A673 (cell line): ENCODE data around the gene OVCH1. TPM values are rescaled to one million over a fixed set of nuclear protein-coding genes. Genes with fewer than 3 reads are reported as not detected.
"Not testable (repeated sequence)": the region's sequence is repeated elsewhere in the genome, so short reads cannot be mapped to it uniquely, and the experiment has no call there.

Experiments
- BruUV-seq: library from RNA; stranded (reverse); fragments of 400-500 nt; replicated peaks from 2 replicates; lab custom pipeline; 2021; lab: Mats Ljungman, UMichigan
- CTCF ChIA-PET: fragments of 300-600 bp; sonication (Branson Sonifier 250); formaldehyde crosslinking; loops from one replicate; lab custom pipeline; 2022; ENCODE audit warnings: antibody characterized with exemption; lab: Charles Lee
- POLR2A ChIA-PET: fragments of 300-600 bp; sonication (Branson Sonifier 250); formaldehyde crosslinking; loops from one replicate; lab custom pipeline; 2022; ENCODE audit warnings: antibody characterized with exemption; ENCODE audit not compliant: low non-redundant PET; lab: Charles Lee
- DNase-seq: peaks from one replicate; pipeline ENCODE4 v3.0.0-alpha.2; 2015; ENCODE audit warnings: low spot score
- H3K27ac ChIP-seq: fragments of 200-600 bp; sonication (generic); 2 replicates; pipeline ENCODE4 v1.5.1; 2016; ENCODE audit warnings: mixed run types, low read depth, mild to moderate bottlenecking, mixed read lengths, antibody characterized with exemption, low read length; ENCODE audit not compliant: poor library complexity, severe bottlenecking
- H3K27me3 ChIP-seq: fragments of 200-600 bp; sonication (generic); replicated peaks from 2 replicates; pipeline ENCODE4 v1.6.1; 2017; ENCODE audit warnings: mixed run types, low read depth, mild to moderate bottlenecking, mixed read lengths, antibody characterized with exemption, low read length; ENCODE audit not compliant: insufficient read depth, poor library complexity
- H3K36me3 ChIP-seq: fragments of 200-600 bp; sonication (generic); 2 replicates; pipeline ENCODE4 v1.6.1; 2016; ENCODE audit warnings: mixed run types, mild to moderate bottlenecking, mixed read lengths, antibody characterized with exemption, low read length; ENCODE audit not compliant: insufficient read depth, poor library complexity, severe bottlenecking
- H3K4me1 ChIP-seq: fragments of 200-600 bp; sonication (generic); 2 replicates; pipeline ENCODE4 v1.6.1; 2017; ENCODE audit warnings: mixed run types, mild to moderate bottlenecking, mixed read lengths, antibody characterized with exemption, low read length; ENCODE audit not compliant: insufficient read depth, poor library complexity, severe bottlenecking
- H3K4me3 ChIP-seq: fragments of 200-600 bp; sonication (generic); 2 replicates; pipeline ENCODE4 v1.5.1; 2016; ENCODE audit warnings: low read depth, mixed run types, mild to moderate bottlenecking, mixed read lengths, low read length; ENCODE audit not compliant: poor library complexity, severe bottlenecking
- H3K9me3 ChIP-seq: fragments of 200-600 bp; sonication (generic); 2 replicates; pipeline ENCODE4 v1.6.1; 2016; ENCODE audit warnings: mixed run types, low read depth, mild to moderate bottlenecking, mixed read lengths, antibody characterized with exemption, low read length; ENCODE audit not compliant: poor library complexity, severe bottlenecking
- EZH2 ChIP-seq: fragments of 200-600 bp; sonication (generic); IDR thresholded peaks from 2 replicates; pipeline ENCODE4 v1.6.1; 2017; ENCODE audit warnings: borderline replicate concordance, low read depth, mild to moderate bottlenecking, mixed read lengths, antibody characterized with exemption, low read length; ENCODE audit not compliant: poor library complexity, severe bottlenecking
- intact Hi-C: fragments of 100-400 bp; cut with micrococcal nuclease; formaldehyde crosslinking; loops from one replicate; pipeline ENCODE4 v1.10.0; 2022; ENCODE audit not compliant: unreplicated experiment
- total RNA-seq: library from RNA; stranded (reverse); gene quantifications from 2 replicates; pipeline ENCODE4 v1.2.3, GENCODE V29; 2021
- TF ChIP-seq, protein P1 (sequence below): fragments of 300-800, 200-600 bp; sonication (generic); conservative IDR thresholded peaks from 2 replicates; pipeline ENCODE4 v1.5.1; 2017; ENCODE audit warnings: low read depth, mild to moderate bottlenecking, antibody characterized with exemption, low read length, moderate library complexity, mixed read lengths

OVCH1 gene
- total RNA-seq, 1 experiment from 2014 or later, result 0.09 TPM

DNA sequence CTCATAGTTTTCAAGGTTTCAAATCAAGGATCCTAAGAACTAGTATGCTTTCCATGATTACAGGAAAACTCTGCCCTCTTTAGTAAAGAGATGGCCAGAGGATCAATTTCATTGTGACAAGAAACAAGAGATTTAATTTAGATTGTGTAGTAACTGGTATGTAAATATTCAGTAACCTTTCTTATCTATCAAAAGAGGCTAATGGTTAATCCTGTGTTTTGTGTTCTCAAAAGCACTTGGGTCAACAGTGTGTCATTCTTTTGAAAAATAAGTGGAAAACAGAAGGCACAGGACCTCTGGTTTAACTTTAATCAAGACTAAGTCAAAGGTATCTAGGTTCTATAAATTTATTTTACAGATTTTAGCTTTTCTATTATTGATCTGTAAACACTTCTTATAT, 59.9 kb downstream of the OVCH1 start:
- H3K36me3 ChIP-seq, result no peaks in the 10 kb centered on the region
- no TSS peak for BruUV-seq
- no peak overlapping the region for H3K4me3 ChIP-seq
- CTCF ChIA-PET, result no interaction called here
- H3K27me3 ChIP-seq, result no peaks in the 10 kb centered on the region
- POLR2A ChIA-PET, result no interaction called here
- H3K4me1 ChIP-seq, result no peaks in the 10 kb centered on the region
- DNase-seq, result no peak
- TF ChIP-seq EZH2, result no peak
- TF ChIP-seq, protein P1, sequence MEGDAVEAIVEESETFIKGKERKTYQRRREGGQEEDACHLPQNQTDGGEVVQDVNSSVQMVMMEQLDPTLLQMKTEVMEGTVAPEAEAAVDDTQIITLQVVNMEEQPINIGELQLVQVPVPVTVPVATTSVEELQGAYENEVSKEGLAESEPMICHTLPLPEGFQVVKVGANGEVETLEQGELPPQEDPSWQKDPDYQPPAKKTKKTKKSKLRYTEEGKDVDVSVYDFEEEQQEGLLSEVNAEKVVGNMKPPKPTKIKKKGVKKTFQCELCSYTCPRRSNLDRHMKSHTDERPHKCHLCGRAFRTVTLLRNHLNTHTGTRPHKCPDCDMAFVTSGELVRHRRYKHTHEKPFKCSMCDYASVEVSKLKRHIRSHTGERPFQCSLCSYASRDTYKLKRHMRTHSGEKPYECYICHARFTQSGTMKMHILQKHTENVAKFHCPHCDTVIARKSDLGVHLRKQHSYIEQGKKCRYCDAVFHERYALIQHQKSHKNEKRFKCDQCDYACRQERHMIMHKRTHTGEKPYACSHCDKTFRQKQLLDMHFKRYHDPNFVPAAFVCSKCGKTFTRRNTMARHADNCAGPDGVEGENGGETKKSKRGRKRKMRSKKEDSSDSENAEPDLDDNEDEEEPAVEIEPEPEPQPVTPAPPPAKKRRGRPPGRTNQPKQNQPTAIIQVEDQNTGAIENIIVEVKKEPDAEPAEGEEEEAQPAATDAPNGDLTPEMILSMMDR, result no peak
- intact Hi-C loops, result no loop called here
- no peak overlapping the region for H3K27ac ChIP-seq
- H3K9me3 ChIP-seq, result no peaks in the 10 kb centered on the region

DNA sequence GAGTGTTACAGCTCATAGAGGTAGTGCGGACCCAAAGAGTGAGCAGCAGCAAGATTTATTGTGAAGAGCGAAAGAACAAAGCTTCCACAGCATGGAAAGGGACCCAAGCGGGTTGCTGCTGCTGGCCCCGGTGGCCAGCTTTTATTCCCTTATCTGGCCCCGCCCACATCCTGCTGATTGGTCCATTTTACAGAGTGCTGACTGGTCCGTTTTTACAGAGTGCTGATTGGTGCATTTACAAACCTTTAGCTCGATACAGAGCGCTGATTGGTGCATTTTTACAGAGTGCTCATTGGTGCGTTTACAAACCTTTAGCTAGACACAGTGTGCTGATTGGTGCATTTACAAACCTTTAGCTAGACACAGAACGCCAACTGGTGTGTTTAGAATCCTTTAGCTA, 60.7 kb downstream of the OVCH1 start:
- intact Hi-C loops, CTCF ChIA-PET, H3K36me3 ChIP-seq, DNase-seq, BruUV-seq, H3K27ac ChIP-seq, H3K4me1 ChIP-seq, H3K4me3 ChIP-seq, H3K9me3 ChIP-seq, H3K27me3 ChIP-seq, POLR2A ChIA-PET: not testable (repeated sequence)

DNA sequence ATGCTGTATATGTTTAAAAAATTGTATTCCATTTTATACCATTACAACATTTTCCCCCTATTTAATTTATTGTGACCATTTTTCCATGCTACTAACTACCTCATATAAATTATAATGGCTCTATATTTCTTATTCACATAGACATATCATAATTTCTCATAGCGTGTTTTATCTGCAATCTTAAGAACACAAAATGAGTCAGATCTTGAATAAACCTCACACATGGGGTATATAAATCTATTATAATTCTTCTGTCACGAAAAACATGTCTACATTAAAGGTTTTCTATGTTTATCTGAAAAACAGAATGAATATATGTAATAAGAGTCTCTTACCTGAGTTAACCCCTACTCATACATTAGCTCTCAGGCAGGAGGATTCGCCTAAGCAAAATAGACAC, 66.0 kb downstream of the OVCH1 start:
- no peak for TF ChIP-seq EZH2
- TF ChIP-seq, protein P1, result no peak
- H3K4me1 ChIP-seq, result no peaks in the 10 kb centered on the region

DNA sequence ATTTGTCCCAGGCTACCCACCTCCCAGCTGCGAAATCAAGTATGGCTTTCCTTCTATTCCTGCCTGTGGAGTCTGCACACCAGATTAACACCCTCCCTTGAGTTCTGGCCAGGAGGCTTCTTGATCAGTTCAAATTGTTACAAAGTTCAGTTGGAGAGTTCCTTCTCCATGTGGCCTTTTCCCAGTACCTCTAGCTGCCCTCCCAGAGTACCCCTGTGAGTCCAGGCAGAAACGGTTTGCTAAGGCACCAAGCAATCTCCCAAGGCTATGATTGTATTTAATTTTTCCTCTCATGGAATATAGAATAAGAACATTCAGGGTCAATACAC, 66.8 kb downstream of the OVCH1 start:
- Histone ChIP-seq H3K4me1 (no peaks in the 10 kb centered on the region), H3K4me3 (no peak overlapping the region), H3K9me3 (no peaks in the 10 kb centered on the region), H3K27me3 (no peaks in the 10 kb centered on the region), H3K27ac (no peak overlapping the region), H3K36me3 (no peaks in the 10 kb centered on the region)
- POLR2A ChIA-PET, result no interaction called here
- CTCF ChIA-PET, result no interaction called here
- intact Hi-C loops, result no loop called here
- DNase-seq, result no peak
- no peak for TF ChIP-seq EZH2
- TF ChIP-seq, protein P1, result no peak
- BruUV-seq, result no TSS peak

More for the DNA sequence above, 66.0 kb downstream of the OVCH1 start:
- BruUV-seq, result no TSS peak
- POLR2A ChIA-PET, result no interaction called here
- H3K27ac ChIP-seq, result no peak overlapping the region
- H3K27me3 ChIP-seq, result no peaks in the 10 kb centered on the region
- intact Hi-C loops, result no loop called here
- CTCF ChIA-PET, result no interaction called here
- H3K9me3 ChIP-seq, result no peaks in the 10 kb centered on the region
- H3K36me3 ChIP-seq, result no peaks in the 10 kb centered on the region
- DNase-seq, result no peak
- no peak overlapping the region for H3K4me3 ChIP-seq
